HG03039 (cell line): Measurements from ENCODE around the gene PACS2.
A peak's percentile ranks its signal among the peaks of the same experiment; 100 is the strongest.
"Not testable (repeated sequence)": the region's sequence is repeated elsewhere in the genome, so short reads cannot be mapped to it uniquely, and the experiment has no call there.

Source experiments
- ATAC-seq: cut with Tn5 transposase; IDR thresholded peaks from one replicate; pipeline ENCODE4 v1.9.1; 2021; ENCODE audit warnings: mild to moderate bottlenecking, moderate library complexity; ENCODE audit not compliant: unreplicated experiment

Gene PACS2

GRCh38 chr14:105314287-105315200 lies at the start of gene PACS2:
Gene PACS2 (plus strand): TSS chr14:105314748. CDS start chr14:105314919, 171 bp downstream.
- peak; percentile 70 for ATAC-seq

GRCh38 chr14:105267820-105268548 lies 46.6 kb upstream of the PACS2 start:
- ATAC-seq: no peak

- no peak for ATAC-seq
Measured at GRCh38 chr14:105268736-105269354, 45.7 kb upstream of the PACS2 start.

DNA sequence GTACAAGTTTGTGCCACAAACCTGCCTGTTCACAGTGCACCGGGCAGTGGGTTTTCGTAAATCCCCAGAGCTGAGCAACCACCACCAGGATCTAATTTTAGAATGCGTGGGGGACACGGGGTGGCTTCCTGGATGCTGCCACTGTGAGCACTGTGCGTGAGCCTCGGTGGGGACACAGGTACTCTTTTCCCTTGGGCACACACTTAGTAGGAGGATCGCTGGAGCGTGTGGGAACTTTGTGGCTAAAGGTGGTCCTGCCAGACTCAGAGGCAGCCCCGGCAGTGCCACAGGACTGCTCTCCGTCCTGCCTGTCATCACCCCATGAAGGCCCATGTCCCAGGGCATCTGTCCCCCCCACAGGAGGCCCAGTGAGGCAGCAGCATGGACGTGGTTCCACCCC lies 45.1 kb upstream of the PACS2 start:
- no peak for ATAC-seq

GRCh38 chr14:105271224-105271890 lies 43.2 kb upstream of the PACS2 start:
- ATAC-seq: no peak

DNA sequence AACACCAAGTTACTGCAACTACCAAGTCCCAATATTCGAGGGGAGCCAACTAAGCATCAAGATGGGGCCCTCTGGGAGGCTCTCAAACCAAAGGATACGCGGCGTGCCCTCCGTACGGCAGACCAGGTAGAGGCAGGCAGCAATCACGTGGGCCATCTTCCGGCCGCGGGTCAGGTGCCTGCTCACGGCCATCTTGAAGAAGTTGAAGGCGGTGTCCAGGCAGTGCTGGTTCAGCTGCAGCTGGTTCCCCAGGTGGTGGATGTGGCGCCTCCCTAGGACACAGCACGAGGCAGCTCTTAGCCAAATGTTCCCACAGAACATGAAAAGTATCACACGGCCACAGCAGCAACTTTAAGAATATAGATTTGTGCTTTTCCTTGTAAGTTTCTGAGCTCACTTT lies 41.9 kb upstream of the PACS2 start:
- ATAC-seq: no peak

DNA sequence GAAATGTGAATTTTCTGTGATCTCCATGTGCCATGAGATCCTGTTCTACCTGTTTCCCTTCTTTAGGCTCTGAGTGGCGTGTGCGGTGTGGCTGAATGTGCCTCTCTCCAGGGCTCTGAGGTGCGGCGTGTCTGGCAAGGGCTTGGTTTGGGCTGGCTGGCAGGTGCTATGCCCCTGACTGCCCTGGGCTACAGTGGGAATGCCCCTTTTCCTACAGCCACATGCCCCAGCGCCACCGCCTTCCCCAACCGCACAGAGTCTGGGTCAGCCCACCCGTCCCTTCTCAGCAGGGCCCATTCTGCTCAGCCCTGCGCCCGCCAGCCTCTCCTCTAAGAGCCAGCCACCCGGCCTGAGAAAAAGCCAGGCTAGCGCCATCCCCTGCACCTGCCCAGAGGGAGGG lies 41.5 kb upstream of the PACS2 start:
- no peak for ATAC-seq

GRCh38 chr14:105274637-105275036 lies 39.9 kb upstream of the PACS2 start:
- ATAC-seq: no peak

DNA sequence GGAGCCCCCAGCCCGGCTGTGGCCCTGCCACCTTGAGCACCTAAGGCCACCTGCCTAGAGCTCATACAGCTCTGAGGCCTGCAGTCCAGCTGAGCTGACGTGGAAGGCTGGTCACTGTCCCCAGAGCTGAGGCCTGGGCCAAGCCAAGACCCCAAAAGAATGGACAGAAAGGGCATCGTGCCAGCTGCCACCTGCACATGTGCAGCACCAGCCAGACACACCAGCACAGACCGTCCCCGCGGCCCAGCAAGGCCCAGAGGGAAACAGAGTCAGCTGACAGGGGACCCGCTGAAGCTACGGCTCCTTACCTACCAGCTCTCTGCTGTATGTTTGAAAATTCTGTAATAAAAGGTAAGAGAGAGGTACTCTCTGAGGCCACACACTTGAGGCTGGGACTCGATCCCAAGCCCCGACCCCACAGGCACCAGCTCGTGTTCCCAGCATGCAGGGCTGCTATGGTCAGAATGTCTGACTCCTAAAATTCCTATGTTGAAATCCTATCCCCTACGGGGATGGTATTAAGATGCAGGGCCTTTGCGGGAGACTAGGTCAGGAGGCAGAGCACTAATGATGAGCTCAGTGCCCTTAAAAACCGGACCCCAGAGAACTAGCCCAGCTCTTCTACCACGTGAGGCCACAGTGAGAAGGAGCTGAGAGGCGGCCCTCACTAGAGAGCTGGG lies 39.1 kb upstream of the PACS2 start:
- ATAC-seq: no peak

- not testable (repeated sequence) for ATAC-seq
Measured at GRCh38 chr14:105277448-105277847, 37.1 kb upstream of the PACS2 start.

DNA sequence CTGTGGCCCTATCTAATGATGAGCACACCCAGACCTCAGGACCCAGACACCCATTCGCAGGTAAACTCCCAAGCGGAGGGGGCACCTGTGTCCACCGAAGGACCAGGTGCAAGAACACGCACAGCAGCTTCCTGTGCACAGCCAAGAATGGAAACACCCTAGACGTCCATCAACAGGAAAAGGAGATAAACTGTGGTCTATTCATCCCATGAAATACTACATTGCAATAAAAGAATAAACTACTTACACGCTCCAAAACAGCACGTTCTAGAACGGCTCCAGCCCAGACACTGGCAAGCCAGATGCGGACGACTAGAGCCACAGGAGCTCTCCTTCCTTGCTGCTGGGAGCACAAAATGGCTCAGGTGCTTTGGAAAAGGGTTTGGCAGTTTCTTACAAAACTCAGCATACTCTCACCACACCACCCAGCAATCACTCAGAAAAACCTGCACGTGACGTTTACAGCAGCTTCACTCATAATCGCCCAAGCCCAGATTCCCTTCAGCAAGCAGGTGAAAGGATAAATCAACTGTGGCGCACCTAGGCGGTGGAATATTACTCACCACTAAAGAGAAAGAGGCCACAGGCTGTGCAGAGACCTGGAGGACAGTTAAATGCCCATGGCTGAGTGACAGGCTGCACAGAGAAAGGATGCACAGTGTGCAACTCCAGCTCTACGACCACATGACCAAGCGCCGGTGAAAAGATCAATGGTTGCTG lies 34.7 kb upstream of the PACS2 start:
- ATAC-seq: no peak

GRCh38 chr14:105280525-105280924 lies 34.0 kb upstream of the PACS2 start:
- no peak for ATAC-seq

GRCh38 chr14:105281371-105282097 lies 33.0 kb upstream of the PACS2 start:
- no peak for ATAC-seq

- no peak for ATAC-seq
Measured at GRCh38 chr14:105282098-105282725, 32.3 kb upstream of the PACS2 start.

- no peak for ATAC-seq
Measured at GRCh38 chr14:105283028-105283427, 31.5 kb upstream of the PACS2 start.

GRCh38 chr14:105283899-105284298 lies 30.6 kb upstream of the PACS2 start:
- ATAC-seq: no peak

DNA sequence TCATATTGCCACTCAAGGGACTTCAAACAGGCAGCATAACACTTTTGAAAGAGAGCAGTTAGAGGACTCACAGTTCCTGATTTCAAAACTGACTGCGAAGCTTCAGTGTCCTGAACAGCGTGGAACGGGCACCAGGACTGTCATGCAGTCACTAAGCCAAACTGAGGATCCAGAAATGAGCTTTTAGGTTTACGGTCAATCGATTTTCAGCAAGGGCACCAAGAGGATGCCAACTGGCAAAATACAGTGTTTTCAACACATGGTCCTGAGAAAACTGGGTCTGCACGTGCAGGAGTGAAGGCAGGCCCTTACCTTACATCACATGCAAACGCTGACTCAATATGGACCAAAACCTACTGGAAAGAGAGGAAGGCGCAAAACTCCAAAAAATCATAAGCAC lies 29.4 kb upstream of the PACS2 start:
- ATAC-seq: no peak

GRCh38 chr14:105286759-105287144 lies 27.8 kb upstream of the PACS2 start:
- ATAC-seq: no peak
